LNCaP clone FGC (cell line): Measurements from ENCODE around the gene CAT.

Experiments
- DNase-seq: peaks from one replicate; pipeline ENCODE4 v3.0.0-alpha.2; 2011; ENCODE audit warnings: low read depth
- H3K4me3 ChIP-seq: 2 replicates; pipeline ENCODE4 v1.5.1; 2011; ENCODE audit warnings: mild to moderate bottlenecking, low read depth, low read length, control low read depth
- TF ChIP-seq, protein P1 (sequence below): IDR thresholded peaks from 2 replicates; pipeline ENCODE4 v1.5.1; 2012; ENCODE audit warnings: mild to moderate bottlenecking; ENCODE audit not compliant: control insufficient read depth, insufficient read depth; ENCODE audit errors: extremely low read depth

The CAT gene

DNA sequence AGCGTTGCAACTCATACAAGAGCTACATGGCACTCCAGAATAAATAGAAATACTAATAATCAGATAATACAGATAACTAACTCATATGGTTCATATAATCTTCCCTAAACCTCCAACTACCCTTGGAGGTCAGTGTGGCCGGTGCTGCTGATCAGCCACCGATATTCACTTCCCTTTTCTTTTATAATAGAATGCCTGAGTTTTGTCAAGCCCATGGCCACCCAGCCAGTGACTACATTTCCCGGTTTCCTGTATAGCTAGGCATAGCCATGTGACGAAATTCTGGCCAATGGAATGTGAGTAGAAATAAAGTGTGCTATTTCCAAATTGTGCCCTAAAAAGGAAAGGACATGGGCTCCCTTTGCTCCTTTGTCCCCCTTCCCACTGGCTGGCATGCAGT, 5.9 kb upstream of the CAT start:
- DNase-seq, result no peak
- no peak overlapping the region for H3K4me3 ChIP-seq
- TF ChIP-seq, protein P1, sequence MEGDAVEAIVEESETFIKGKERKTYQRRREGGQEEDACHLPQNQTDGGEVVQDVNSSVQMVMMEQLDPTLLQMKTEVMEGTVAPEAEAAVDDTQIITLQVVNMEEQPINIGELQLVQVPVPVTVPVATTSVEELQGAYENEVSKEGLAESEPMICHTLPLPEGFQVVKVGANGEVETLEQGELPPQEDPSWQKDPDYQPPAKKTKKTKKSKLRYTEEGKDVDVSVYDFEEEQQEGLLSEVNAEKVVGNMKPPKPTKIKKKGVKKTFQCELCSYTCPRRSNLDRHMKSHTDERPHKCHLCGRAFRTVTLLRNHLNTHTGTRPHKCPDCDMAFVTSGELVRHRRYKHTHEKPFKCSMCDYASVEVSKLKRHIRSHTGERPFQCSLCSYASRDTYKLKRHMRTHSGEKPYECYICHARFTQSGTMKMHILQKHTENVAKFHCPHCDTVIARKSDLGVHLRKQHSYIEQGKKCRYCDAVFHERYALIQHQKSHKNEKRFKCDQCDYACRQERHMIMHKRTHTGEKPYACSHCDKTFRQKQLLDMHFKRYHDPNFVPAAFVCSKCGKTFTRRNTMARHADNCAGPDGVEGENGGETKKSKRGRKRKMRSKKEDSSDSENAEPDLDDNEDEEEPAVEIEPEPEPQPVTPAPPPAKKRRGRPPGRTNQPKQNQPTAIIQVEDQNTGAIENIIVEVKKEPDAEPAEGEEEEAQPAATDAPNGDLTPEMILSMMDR, result no peak

DNA sequence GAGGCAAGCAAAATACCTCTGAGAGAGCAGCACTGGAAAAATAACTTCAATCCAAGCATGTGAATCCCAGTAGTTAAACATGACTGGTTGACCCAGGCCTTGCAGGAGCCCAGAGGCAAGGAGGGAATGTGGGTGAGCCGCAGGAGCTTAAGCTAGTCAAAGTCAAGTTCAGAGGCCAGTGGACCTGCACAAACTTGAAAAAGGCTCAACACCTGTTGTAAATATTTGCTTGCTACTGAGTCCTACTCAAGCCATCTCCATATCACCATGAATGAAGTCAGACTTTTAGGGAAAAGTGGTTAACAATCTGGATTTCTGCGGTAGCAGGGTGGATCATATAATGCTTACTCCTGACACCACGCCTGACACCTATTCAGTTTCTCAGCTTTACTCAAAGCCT, 4.8 kb upstream of the CAT start:
- DNase-seq, result no peak
- TF ChIP-seq, protein P1, result no peak
- H3K4me3 ChIP-seq, result no peak overlapping the region

DNA sequence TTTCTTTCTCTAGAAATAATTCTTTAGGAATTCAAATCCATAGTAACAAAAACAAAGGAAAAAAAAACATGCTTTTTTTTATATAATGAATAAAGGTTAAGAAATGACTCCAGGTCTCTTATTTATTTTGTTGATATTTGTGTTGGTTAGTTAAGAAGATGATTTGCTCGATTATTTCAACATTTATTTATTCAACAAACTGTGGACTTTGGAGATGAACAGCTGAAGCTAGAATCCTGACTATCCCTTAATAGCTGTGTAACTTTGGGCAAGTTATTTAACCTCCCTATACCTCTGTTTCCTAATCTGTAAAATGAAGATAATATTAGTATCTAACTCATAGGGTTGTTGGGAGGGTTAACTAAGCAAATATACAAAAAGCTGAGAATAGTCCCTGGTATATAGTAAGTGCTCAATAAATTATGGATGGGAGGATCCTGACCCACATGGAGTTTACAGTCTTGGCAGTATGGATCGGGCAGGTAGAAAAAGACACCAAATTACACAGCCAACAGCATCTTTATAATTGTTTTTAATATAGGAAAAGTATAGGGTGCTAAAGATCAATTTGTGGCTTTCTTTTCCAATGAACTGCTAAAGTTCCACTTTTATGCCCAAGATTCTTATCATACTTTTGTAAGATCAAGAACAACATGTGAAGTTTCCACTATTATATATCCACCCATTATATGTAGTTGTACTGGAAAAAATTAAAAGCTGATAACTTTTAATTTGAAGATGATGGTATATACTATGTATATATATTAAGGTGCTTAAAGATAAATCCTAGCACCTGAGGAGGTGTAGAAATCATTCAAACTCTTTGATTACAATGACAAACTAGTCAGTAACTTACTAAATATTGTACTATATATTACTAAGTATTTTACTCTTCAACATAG, 1.3 kb upstream of the CAT start:
- H3K4me3 ChIP-seq, result peak overlapping the region; percentile 96
- DNase-seq, result no peak
- TF ChIP-seq, protein P1, result no peak

DNA sequence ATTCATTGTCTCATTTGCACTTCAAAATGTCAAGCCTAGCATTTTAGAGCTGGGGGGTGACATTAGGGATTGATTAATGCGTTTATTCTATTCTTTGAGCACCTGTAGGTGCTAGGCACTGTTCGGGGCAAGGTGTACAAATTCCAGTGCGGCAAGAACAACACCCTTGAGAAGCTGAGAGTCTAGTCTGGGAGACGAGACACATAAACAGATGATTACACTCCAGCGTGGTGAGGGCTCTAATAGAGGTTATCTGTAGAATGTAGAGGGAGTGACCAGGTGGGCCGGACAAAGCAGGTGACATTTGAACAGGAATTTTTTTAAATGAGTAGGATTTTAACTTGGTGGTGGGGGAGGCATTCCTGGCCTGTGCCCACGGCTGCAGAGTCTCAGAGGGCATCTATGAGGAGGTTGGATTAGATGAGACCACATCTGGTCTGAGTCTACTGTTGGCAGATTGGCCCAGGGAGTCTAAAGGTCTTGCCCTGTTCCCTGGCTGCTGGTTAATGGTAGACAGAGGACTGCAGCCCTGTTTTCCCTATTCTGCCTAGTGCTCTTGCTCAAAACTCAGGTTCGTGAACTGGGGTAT, 970 bp downstream of the CAT start:
- no peak for DNase-seq
- TF ChIP-seq, protein P1, result no peak
- peak overlapping the region; percentile 96 for H3K4me3 ChIP-seq

DNA sequence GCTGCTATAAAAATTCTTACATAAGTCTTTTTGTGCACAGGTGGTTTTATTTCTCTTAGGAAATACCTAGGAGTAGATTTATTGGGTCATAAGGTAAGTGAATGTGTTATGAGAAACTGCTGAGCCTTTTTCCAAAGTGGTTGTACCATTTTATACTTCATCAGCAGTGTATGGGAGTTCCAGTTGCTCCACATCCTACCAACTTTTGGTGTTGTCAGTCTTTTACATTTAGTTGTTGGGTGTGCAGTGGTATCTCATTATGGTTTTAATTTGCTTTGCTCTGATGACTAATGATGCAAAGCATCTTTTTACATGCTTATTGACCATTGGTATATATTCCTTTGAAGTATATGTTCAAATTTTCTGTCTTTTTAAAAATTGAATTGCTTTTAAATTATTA, 3.1 kb downstream of the CAT start:
- no peak for DNase-seq
- H3K4me3 ChIP-seq, result no peak overlapping the region
- TF ChIP-seq, protein P1, result no peak

DNA sequence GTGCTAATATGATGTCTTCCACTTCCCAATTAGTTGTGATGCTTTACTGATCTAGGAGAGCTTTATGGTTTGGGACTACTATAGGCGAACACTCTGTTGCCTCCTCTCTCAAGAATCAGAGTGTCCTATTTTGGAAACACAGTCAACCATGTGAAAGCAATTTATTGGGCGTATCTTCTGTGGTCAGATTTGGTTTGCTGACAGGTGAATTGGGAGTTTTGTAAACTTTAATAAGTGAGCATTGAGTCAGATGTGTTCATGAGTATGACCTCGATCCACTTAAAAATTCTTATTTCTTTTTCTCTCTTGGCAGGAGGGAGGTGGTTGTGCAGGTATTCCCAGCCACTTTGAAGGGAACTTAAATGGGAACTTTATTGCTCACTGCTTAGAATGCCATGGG, 4.4 kb downstream of the CAT start:
- no peak overlapping the region for H3K4me3 ChIP-seq
- no peak for DNase-seq
- TF ChIP-seq, protein P1, result no peak
